Stimulated activated CD8-positive, alpha-beta memory T cell treated with anti-CD3 and anti-CD28 coated beads, Interleukin-15, amount 100 ng/mL, for 1 hour (primary cell): ENCODE results near the gene CGNL1.

Source experiments
- DNase-seq: peaks from one replicate; pipeline ENCODE4 v3.0.0-alpha.2; 2020; ENCODE audit warnings: low read depth

CGNL1 gene

DNA sequence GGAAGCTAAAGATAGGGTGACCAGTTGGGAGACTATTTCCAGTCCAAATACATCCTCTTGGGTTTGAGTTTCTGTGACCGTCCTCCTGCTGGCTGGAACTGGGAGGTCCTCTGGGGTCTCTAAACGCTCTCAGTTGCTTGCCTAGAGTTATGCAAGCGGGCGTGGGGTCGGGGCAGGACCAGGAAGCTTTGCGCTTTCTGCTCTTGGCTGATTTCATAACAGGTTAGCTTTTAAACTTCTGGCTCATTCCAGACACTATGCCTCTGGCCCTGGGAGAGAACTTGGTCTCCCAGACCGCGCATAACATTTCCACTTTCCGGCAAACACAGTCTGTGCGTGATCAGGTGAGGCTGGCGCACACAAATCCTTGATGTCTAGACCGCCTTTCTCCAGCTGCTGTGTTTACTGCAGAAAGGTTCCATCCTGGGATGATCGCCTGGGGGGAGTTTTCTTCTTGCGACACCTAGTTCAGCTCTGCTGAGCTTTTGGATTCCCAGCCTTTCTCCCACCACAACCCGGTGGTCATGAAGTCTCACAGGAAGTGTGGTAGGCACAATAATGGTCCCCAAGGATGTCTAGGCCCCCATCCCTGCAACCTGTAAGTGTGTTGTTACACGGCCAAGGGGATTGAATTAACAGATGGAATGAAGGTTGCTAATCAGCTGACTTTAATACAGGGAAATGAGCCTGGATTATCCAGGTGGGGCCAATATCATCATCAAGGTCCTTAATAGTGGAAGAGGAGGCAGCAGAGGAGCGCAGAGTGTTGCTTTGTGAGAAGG is 23.6 kb upstream of the CGNL1 start:
- DNase-seq = no peak

DNA sequence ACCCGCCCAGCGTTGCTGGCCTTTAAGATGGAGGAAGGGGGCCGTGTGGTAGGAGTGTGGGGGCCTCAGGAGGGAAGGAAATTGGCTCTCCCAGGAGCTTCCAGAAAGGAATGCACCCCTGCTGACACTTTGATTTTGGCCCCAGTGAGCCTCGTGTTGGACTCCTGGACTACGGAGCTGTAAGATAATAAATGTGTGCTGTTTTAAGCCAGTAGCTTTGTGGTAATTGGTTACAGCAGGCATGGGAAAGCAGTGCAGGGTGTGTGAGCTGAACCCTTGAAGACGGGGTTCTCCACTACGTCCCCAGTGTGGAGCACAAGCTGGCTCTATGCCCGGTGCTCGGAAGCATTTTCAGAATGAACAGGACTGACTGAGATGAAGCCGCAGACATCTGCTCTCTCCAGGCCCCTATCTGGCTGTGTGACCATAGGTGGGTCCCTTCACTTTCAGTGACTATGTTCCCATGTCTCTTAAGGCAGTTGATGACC is 22.9 kb upstream of the CGNL1 start:
- no peak for DNase-seq

DNA sequence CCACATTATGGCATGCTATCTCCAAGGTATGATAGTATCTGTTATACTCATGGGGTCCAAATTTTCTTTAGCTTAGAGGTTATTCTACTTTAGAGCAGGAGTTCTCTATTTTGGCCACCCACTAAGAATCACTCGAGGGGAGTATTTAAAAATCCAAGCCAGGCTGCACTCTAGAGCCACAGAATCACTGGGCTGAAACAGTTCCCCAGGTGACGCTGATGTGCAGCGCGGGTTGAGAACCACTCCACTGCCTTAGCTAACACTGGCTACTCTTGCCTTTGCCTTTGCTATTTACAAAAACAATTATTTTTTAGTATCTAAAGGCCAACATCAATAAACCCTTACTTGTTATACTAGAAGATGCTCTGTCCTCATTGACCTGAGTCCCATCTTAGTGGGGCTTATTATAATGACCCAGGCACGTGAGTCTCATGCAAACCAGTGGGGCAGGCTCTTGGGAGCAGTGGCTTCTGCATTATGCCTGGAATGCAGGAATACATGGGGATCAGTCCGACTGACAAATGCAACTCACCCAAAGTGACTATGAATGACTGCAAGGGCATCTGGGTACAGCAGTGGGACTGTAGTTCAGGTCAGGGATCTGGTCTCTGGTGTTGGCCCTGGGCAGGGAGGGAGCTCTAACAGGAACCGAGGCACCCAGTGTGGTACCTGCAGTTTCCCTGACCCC is 21.7 kb upstream of the CGNL1 start:
- no peak for DNase-seq

DNA sequence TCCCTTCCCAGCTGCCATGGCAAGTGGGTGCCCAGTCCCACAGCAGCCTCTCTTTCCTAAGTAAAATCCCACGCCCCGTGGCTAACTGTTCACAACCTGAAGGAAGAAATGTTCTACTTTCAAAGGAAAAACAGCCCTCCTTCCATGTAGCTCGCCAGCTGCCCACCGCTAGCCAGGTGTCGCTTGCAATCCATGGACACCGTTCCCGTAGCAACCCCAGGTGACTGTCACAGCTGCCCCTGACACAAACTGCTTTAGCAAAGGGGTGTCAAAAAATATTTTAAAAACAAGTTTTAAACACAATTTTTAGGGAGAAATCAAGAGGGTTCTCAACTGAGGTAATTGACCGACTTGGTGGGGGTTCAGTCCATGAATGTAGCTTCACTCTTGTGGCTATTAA is 21.0 kb upstream of the CGNL1 start:
- DNase-seq = no peak

DNA sequence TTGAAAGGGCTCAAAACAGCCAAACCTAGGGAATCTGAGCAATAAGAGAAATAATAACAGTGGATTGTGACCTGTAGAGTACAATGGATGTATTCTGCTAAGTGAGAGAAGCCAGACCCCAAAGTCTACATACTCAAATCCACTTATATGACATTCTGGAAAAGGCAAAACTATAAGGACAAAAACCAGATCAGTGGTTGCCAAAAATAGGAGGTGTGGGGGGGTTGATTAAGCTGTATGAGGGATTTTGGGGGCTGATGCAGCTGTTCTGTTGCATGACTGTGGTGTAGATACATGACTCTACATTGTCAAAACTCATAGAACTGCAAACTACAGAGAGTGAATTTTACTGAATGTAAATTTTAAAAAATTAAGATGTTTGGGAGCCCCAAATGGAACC is 20.1 kb upstream of the CGNL1 start:
- DNase-seq = no peak

DNA sequence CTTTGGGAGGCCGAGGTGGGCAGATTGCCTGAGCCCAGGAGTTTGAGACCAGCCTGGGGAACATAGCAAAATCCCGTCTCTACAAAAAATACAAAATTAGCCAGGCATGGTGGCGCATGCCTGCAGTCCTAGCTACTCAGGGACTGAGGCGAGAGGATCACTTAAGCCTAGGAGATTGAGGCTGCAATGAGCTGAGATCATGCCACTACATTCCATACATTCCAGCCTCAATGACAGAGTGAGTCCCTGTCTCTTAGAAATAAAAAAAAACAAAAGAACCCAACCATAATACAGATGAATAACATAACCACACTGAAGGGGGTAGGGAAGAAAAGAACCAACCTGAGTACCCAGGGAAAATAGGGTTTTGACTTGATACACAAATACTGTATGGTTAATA is 19.7 kb upstream of the CGNL1 start:
- DNase-seq = no peak

DNA sequence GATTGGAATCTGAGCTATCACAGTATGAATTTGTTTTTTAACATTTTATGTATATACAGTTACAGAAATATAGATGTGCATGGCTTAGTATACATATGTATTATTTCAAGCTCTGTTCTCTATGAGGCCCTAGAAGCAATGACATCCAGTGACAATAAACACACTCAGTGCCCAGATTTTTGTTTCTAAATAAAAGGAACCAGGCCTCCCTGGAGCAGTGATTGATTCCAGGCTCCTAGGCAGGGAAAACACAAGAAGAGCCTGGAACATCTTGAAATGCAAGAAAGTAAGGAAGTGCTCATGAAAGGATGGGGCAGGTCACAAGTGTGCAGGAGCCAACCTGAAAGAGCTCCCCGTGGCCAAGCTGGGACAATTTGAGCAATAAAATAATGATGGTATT is 18.5 kb upstream of the CGNL1 start:
- no peak for DNase-seq

DNA sequence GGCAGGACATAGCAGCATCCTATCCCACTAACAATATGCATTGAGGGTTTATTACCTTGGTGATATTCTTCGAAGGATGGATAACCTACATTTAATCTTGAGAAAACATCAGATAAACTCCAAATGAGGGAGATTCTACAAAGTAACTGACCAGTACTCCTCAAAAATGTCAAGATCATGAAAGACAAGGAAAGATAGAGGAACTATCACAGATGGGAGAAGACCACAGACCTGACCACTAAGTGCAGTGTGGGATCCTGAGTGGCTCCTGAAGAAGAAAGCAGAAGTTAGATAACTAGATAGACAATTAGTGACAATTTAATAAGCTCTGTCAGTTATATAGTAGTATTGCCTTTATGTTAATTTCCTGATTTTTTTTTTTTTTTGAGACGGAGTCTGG is 17.7 kb upstream of the CGNL1 start:
- DNase-seq = no peak

DNA sequence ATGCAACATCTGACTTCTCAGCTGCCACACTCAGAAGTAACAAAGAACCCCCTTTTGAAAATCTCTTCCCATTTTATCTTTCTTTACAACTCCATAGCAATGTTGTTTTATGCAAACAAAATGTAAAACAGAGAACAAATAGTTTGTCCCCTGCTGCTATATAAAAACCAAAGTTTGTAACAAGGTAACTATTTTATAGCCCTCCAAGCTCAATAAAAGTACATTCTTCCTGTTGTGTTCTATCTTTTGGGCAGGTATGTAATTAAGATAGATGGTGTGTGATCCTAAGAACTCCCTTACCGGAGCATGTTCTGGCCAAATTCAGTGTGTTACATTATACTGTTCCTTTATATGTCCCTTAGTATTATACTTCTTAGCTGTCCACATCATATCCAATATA is 12.6 kb upstream of the CGNL1 start:
- no peak for DNase-seq

DNA sequence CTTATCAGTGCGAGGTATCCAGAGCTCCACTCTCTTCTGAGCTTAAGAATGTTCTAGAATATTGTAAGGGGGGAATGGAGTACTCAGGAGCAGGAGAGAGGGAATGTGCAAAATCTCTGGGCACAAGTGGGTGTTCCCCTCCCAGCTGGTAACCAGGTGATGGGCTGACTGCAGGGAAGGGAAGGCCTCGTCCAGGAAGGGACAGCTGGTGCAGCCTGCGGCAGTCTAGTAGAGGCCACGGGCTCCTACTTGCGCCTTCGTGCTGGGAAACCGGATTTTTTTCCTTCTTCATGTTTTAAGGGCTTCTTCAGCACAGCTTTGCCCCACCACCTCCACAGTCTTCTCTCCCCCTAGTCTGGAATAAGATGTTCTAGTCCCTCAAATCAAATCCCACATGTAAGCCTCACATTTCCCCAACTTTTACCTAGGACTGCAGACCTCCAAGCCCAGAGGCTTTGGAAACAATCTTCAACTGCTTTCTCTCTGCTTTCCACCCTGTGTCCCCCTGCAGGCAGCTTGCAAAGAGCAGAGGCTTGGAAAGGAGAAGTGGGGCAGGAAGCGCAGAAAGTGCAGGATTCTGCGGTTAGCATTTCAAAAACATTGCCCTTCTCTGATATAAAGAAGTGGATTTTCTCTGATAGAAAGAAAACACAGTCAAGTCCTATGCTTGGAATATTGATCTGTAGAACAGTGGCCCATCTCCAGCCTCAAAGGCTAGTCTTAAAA is 11.9 kb upstream of the CGNL1 start:
- DNase-seq = no peak

DNA sequence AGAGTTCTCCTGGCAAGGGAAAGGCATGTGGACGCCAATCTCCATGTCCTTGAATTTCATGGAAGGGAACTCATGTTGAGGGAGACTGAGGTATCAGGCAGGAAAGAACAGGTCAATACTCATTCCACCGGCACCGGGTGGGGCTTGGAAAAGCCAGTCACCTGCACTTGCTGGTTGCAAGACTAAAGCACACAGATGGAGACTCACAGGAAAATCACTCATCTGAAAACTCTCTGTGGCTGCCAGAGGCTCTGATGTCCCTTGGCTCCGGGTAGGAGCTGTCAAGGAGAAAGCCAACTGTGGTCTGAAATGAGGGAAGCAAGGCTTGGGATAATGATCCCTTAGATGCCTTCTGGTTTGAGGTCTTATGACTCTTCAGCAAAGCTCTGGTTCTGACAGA is 8.7 kb upstream of the CGNL1 start:
- no peak for DNase-seq

DNA sequence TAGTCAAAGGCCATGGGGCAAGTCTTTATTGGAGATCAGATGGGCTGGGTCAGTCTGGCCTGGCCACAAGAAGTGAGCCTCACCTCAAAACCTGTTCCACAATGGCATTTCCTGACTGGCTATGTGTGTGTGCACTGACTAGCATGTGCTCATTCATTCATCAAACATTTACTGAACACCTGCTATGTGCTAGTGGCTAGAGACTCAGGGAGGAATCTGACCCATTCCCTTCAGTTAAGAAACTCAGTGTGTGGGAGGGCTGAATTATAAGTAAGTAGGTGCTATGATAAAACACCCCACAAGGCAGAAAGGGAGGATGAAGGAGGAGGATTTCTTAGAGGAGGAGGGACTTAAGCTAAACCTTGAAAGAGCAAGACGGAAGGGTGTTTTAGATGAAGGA is 5.4 kb upstream of the CGNL1 start:
- DNase-seq = no peak

DNA sequence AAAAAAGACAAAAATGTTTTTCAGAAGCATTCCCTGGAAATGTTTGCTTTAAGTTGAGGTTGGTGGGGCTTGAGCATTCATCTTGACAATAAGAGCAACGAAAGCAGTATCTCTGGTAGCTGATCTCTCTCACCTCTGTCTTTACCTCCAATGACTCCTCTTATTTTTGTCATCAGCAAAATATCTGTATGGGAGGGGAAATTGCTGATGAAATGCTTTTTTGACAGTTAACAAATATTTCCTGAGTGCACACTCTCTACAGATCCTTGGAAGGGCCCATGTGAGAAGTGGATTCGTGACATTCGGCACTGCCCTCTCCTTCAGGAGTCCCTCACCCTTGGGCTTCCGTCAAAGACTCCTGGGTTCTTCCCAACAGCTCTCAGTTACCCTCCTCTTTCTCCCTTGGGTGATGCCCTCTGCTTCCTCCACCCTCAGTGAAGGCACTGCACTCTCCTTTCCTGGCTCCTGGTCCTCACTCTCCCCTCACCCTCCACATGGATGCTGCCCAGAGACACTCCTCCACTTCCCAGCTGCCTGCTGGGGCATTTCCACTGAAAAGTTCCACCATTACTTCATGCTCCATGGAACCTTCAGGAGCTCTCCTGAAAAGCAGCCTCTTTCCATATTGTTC is 2.9 kb upstream of the CGNL1 start:
- DNase-seq = no peak

DNA sequence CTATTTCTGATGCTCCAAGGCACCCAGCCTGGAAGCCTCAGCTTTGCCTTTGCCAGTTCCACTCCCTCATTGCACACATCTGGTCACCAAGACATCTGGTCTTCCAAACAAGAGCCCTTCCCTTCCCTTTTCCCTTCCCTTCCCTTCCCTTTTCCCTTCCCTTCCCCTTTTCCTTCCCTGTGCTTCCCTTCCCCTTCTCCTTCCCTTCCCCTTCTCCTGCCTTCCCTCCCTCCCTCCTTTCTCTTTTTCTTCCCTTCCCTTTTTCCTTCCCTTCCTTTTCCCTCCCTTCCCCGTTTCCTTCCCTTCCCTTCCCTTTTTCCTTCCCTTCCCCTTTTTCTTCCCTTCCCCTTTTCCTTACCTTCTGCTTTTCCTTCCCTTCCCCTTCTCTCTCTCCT is 2.4 kb upstream of the CGNL1 start:
- no peak for DNase-seq

DNA sequence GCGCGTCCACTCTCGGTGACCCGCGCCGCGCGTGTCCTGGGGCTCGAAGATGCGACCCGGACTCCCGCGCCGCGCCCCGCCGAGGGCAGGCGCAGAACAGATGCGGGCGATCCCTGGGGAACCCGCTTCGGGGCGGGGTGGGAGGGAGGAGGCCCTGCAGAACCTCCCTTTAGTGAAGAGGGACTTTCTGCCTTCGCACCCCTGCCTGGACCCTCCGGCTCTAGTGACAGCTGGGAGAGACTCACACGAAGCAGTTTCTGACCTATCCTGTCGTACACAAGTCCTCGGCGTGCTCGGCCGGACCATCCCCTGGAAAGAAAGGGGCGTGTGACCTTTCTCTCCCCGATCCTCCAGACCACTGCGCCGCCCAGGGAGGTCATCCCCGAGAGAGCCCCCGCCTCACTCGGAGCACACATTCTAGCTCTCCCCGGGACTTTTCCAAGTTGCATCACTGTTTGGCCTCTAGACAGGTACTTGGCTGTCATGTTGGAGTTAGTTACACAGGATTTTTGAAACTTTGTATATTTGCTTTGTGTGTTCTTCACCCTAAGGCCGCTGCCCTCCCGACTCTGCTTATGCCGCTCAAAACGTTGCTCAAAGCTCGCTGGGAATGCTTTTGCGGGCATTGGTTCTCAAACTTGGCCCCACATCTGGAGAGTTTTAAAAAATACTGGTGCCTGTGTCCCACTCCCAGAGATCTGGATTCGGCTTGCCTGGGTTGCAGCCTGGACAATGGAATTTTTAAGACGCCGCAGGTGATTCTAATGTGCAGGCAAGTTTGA is 582 bp downstream of the CGNL1 start:
- DNase-seq = no peak

DNA sequence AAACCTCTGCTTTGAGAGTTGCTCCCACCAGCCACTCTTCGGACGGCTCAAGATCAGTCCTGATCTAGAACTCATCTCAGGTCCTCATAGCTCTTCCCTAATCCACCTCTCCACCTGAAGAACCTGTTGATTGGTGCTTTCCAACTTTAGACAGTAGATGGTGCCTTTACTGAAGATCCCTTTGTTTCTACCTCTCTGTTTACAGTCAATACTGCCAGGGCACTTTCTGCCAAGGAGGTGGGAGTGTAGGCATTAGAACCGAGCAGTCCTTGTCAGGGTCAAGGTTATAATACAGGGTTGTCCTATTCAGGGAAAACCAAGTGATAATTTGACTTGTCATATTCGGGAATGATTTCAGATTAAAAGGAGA is 1.2 kb downstream of the CGNL1 start:
- no peak for DNase-seq

DNA sequence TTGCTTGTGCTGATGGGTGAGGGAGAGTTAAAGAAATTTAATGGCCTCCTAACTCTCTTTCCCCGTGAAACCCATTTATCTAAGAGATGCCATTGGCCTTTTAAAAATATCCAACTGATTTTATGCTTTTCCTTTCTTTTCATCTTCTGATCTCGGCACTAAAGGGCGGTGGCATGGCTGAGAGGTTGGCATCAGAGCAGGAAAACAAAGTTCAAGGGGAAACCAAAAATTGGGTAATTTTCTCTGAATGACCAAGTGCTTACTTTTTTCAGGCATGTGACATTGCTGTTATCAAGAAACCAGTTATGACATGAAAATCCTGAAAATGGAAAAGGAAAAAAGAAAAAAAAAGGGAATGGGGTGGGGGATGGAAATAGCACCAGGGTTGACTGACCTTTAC is 3.2 kb downstream of the CGNL1 start:
- no peak for DNase-seq

DNA sequence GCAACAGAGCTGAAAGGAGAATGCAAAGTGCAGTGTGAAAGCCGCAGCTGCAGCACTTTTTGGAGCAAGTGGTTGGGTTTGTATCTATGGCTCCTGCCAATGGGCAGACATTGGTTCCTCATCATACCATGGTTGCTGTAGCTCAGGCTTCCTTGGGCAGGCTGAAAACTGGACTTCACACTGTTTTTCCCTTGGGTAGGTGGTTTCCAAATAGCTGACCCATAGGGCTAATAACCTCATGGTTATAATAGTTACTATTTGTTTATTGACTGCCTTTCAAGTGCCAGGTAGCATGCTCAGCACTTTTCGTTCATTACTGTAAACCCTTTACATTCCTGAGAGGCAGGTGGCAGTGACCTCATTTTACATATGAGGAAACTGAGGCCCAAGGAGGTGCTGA is 4.5 kb downstream of the CGNL1 start:
- DNase-seq = no peak

DNA sequence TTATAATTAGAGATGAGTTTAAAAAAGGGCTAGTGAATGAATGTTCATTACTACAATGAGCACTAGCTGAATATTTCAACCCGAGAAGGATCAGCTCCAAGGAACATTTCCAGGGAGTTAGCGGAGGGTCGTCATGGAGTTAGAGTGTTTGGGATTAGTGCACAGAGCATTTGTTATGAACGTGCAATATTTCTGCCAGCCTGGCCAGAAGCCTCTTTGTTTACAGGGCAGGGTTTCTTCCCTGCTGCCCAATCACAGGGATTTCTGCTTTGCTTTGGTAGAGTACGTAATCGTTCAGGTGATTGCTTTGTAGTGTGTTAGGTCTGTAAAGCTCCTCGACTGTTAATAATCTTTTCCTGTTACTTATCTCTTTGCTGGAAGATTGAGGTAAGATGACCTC is 5.9 kb downstream of the CGNL1 start:
- no peak for DNase-seq

DNA sequence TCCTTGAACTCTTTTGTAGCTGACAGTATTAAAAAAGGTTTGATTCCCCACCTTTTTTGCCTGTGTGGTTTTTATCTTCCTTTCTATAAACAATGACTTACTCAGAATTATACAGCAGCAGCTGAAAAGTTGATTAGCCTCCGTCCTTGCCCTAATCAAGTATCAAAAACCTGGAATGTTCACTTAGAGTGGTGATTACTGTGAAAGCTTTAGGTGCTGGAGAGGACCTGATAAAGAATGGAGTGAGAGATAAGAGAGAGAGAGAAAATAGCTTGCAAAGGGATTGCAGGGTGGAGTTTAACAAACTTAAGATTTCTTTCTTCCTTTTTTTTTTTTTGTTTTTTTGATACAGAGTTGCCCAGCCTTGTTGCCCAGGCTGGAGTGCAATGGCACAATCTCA is 6.7 kb downstream of the CGNL1 start:
- no peak for DNase-seq

DNA sequence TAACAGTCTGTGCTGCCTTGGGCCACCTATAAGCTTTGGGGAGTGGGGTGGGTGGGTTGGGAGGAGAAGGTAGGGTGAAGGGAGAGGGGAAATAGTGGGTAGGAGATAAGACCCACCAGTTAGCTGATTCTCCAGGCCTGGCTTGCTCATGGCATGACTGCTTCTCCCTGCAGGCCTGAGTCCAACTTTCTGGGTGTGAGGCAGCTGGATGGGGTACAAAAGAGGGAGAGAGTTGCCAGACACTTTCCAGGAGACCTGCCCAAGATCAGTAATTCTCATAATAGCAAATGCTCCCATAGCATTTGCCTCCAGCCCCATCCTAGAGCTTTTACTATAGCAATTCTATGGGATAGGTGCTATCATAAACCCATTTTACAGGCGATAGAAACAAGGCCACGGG is 7.7 kb downstream of the CGNL1 start:
- DNase-seq = no peak

DNA sequence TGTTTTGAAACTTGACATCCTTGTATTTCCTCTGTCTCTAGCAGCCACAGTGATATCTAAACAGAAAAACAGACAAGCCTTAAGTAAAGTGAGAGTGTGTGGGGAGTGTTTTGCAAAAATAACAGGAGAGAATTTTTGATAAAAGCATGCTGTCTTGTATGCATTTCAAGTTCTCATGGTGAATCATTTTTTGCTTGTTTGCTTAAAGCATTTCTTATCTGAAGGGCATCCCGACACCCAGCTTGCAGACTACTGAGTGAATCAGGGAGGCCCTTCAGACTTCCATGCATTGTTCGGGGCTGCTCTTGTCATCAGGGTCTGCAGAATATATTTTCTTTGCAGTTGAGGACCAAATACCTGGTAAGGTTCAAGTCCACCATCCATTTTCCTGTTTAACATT is 8.5 kb downstream of the CGNL1 start:
- DNase-seq = no peak
